ENCODE results near the gene TP53RK. TPM values are rescaled to one million over a fixed set of nuclear protein-coding genes. Genes with fewer than 3 reads are reported as not detected.

The TP53RK gene
- total RNA-seq, 4 donors from 2014 or later, result 7.4 to 12.1 (median 10.6) TPM

DNA sequence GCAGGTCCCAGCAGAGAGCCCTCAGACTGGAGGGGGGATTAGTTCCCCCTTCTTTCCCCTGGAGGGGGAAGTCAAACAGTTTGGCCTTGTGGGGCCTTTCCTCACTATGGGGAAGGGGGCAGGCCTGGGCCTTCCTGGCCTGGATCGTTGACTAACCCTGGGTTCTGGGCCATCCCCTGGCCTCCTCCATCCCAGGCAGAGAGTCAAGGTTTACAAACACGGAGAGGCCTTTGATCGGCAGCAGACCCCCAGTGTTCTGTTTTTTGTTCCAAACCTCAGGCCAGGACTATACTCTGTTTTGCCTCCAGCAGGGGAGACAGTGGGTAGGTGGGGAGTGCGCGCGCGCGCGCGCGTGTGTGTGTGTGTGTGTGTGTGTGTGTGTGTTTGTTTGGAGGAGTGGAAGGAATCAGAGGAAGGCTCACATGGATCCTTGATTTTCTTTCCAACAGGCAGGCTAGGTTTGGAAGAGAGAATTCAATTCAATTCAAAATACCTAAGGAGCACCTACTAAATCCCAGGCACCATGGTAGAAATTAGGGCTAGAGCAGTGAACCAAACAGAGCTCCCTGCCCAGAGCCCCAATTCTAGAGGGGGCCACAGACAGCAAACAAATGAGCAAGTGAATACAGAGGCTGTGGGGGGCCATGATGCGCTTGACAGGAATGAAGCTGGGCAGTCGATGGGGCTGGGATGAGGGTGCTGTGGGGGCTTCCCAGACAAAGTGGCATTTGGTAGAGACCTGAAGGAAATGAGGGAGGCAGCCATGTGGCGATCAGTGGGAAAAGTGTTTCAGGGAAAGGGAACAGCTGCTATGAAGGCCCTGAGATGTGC lies 14.8 kb downstream of the TP53RK start:
- no peaks in the 10 kb centered on the region for H3K36me3 ChIP-seq
- H3K4me3 ChIP-seq, result no peak overlapping the region
- H3K27ac ChIP-seq, result no peak overlapping the region
- no peaks in the 10 kb centered on the region for H3K27me3 ChIP-seq
- no peak for DNase-seq
- no peaks in the 10 kb centered on the region for H3K4me1 ChIP-seq
- H3K9me3 ChIP-seq, result peaks cover 0 to 6% (median 2%) of the 10 kb centered on the region in 4 donors
- no peak for TF ChIP-seq POLR2A (IDR thresholded peaks at IDR 0.05)
- TF ChIP-seq, protein P1, sequence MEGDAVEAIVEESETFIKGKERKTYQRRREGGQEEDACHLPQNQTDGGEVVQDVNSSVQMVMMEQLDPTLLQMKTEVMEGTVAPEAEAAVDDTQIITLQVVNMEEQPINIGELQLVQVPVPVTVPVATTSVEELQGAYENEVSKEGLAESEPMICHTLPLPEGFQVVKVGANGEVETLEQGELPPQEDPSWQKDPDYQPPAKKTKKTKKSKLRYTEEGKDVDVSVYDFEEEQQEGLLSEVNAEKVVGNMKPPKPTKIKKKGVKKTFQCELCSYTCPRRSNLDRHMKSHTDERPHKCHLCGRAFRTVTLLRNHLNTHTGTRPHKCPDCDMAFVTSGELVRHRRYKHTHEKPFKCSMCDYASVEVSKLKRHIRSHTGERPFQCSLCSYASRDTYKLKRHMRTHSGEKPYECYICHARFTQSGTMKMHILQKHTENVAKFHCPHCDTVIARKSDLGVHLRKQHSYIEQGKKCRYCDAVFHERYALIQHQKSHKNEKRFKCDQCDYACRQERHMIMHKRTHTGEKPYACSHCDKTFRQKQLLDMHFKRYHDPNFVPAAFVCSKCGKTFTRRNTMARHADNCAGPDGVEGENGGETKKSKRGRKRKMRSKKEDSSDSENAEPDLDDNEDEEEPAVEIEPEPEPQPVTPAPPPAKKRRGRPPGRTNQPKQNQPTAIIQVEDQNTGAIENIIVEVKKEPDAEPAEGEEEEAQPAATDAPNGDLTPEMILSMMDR (IDR thresholded peaks at IDR 0.05), result no peak

DNA sequence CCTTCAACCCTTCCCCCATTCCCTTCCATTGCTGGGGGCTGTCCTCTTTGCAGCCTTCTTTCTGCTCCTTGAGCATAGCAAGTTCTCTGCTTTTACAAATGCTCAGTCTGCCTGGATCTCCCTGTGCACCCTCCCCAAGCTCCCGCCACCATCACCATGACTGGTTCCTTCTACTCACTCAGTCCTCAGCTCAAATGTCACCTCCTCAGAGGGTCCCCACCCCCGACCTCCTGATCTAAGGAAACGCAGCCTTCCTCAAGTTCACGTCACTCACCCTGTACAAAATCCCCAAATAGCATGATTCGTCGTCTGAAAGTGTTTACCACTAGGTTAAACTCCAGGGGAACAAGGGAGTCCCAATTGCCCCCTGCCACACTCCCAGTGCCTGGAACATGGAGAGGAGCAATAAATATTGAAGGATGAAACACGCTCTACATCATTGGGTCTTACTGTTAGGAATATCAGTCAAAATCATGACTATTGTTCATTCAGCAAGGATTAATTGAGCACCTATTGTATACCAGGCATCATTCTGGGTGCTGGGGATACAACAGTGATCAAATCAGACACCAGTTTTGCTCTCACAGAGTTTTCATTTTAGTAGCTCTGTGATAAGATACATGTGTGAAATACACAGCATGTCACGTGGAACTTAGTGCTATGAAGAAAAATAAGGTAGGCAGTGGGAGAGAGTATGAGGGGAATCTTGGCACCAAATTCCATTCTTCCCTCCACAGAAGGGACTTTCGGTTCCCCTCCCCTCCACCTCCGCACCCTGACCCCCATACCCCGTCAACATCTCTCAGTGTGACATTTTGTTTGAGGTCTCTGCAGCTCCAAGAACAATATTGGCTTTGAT lies 15.6 kb downstream of the TP53RK start:
- Histone ChIP-seq H3K4me3 (no peak overlapping the region), H3K27ac (no peak overlapping the region)

DNA sequence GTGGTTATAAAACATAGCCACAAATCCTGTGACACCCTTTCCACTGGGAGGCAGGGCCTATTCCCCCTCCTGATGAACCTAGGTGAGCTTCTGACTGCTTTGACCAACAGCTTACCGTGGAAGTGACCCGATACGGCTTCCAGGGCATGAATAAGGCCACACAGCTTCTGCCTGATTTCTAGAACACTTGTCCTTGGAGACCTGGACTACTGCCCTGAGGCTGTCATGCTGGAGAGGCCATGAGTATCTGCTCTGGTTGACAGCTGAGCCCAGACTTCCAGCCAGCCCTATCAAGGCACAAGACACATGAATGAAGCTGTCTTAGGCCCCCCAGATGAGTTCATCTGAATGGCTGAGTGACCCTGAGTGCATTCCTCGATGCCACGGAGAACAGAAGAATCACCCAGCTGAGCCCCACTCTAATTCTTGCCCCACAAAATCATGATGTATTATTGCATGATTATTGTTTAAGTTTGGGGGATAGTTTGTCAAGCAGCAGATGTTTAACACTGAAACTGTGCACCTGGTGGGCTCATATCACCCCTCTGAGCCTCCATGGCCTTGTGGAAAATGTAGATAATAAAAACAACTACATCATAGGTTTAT lies 16.6 kb downstream of the TP53RK start:
- no peaks in the 10 kb centered on the region for H3K36me3 ChIP-seq

More for the DNA sequence above, 15.6 kb downstream of the TP53RK start:
- DNase-seq, result no peak
- Histone ChIP-seq H3K36me3 (no peaks in the 10 kb centered on the region), H3K4me1 (no peaks in the 10 kb centered on the region), H3K9me3 (peaks cover 0 to 6% (median 2%) of the 10 kb centered on the region in 4 donors), H3K27me3 (no peaks in the 10 kb centered on the region)
- TF ChIP-seq, protein P1 (IDR thresholded peaks at IDR 0.05), result no peak
- no peak for TF ChIP-seq POLR2A (IDR thresholded peaks at IDR 0.05)

DNA sequence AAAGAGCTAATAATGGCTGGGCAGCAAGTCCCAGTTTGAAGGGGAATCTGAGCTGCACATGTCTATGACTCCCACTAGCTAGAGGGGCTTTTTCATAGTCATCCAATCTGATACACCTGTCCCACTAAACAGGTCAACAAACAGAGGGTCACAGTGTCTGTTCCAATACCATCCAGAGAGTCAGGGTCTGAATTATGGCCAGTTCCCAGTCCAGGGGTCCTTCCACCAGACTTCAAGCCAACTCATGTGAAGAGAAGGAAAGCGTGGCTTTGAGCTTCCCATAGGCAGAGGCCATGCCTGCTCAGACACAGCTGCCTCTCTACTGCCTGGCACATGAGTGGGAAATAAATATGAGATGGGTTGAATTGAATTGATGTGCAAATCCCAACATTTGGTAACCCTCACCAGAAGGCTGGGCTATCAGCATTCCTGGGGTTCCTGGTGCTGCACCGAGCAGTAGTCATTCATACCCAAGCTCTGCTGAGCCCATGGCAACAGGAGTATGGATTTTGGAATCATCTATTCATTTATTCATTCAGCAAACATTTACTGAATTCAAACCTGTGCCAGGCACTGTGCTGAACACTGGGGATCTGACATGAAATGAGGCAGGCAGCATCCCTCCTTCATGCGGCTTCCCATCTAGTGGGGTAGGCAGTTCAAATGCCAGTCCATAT lies 17.2 kb downstream of the TP53RK start:
- Histone ChIP-seq H3K27me3 (no peaks in the 10 kb centered on the region), H3K4me1 (no peaks in the 10 kb centered on the region), H3K4me3 (no peak overlapping the region), H3K27ac (no peak overlapping the region), H3K9me3 (peaks cover 0 to 6% (median 2%) of the 10 kb centered on the region in 4 donors), H3K36me3 (no peaks in the 10 kb centered on the region)
- TF ChIP-seq, protein P1 (IDR thresholded peaks at IDR 0.05), result no peak
- TF ChIP-seq POLR2A (IDR thresholded peaks at IDR 0.05), result no peak
- DNase-seq, result no peak

More for the DNA sequence above, 16.6 kb downstream of the TP53RK start:
- no peak overlapping the region for H3K4me3 ChIP-seq
- DNase-seq, result no peak
- H3K4me1 ChIP-seq, result no peaks in the 10 kb centered on the region
- no peak overlapping the region for H3K27ac ChIP-seq
- no peak for TF ChIP-seq POLR2A (IDR thresholded peaks at IDR 0.05)
- TF ChIP-seq, protein P1 (IDR thresholded peaks at IDR 0.05), result no peak
- peaks cover 0 to 6% (median 2%) of the 10 kb centered on the region in 4 donors for H3K9me3 ChIP-seq
- no peaks in the 10 kb centered on the region for H3K27me3 ChIP-seq

All from Peyer's patch (tissue), 4 donors.